ENCODE measurements around the gene STK17B.

DNA sequence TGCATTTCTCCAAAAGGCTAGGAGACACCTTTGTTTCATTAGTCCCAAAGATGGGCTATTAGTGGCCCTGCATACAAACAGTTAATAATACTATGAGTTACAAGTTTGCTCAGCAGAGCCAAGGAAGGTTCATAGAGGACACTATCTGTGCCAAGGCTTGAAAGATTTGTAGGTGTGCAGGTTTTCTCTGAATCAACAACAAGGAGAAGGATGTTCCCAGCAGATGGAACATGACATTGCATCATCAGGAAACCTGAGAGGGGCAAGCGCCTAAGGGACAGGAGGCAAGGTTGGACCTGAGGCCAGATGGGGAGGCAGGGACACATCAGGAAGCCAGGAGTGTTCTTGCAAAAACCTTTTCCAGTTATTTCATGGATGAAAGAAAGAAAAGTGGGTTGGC is 35.4 kb upstream of the STK17B start:
- TF ChIP-seq, protein P1, sequence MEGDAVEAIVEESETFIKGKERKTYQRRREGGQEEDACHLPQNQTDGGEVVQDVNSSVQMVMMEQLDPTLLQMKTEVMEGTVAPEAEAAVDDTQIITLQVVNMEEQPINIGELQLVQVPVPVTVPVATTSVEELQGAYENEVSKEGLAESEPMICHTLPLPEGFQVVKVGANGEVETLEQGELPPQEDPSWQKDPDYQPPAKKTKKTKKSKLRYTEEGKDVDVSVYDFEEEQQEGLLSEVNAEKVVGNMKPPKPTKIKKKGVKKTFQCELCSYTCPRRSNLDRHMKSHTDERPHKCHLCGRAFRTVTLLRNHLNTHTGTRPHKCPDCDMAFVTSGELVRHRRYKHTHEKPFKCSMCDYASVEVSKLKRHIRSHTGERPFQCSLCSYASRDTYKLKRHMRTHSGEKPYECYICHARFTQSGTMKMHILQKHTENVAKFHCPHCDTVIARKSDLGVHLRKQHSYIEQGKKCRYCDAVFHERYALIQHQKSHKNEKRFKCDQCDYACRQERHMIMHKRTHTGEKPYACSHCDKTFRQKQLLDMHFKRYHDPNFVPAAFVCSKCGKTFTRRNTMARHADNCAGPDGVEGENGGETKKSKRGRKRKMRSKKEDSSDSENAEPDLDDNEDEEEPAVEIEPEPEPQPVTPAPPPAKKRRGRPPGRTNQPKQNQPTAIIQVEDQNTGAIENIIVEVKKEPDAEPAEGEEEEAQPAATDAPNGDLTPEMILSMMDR (conservative IDR thresholded peaks at IDR 0.05; ENCODE audit: low read depth, low read length), result no peak
- TF ChIP-seq EZH2 (IDR thresholded peaks at IDR 0.05; ENCODE audit: low read length, unreplicated experiment) (no peak), EZH2phosphoT487 (IDR thresholded peaks at IDR 0.05; ENCODE audit: borderline replicate concordance, low read length) (no peak)
